Kidney epithelial cell (primary cell): ENCODE data around the gene SARS1. TPM values are rescaled to one million over a fixed set of nuclear protein-coding genes. Genes with fewer than 3 reads are reported as not detected.

Experiments
- DNase-seq: peaks from one replicate; pipeline ENCODE4 v3.0.0-alpha.2; 2010; ENCODE audit warnings: low read depth
- H3K27me3 ChIP-seq: 2 replicates; pipeline ENCODE4 v1.6.0; 2011; ENCODE audit warnings: low read length; ENCODE audit not compliant: control insufficient read depth, insufficient read depth
- H3K36me3 ChIP-seq: 2 replicates; pipeline ENCODE4 v1.5.1; 2011; ENCODE audit warnings: low read length; ENCODE audit not compliant: control insufficient read depth, insufficient read depth
- H3K4me3 ChIP-seq: 2 replicates; pipeline ENCODE4 v1.5.1; 2011; ENCODE audit warnings: low read depth, mild to moderate bottlenecking, control low read depth, low read length
- total RNA-seq: library from RNA; depleted of rRNA; stranded (reverse); fragments of >200 nt; gene quantifications from 2 replicates; pipeline ENCODE4 v1.2.3, GENCODE V29; 2015
- TF ChIP-seq, protein P1 (sequence below): IDR thresholded peaks from 2 replicates; pipeline ENCODE4 v1.5.1; 2011; ENCODE audit warnings: mild to moderate bottlenecking, moderate library complexity, low read length, control low read depth, inconsistent platforms; ENCODE audit not compliant: insufficient read depth, poor library complexity, severe bottlenecking

SARS1 gene
- total RNA-seq, 1 donor from 2014 or later = 411 TPM

DNA sequence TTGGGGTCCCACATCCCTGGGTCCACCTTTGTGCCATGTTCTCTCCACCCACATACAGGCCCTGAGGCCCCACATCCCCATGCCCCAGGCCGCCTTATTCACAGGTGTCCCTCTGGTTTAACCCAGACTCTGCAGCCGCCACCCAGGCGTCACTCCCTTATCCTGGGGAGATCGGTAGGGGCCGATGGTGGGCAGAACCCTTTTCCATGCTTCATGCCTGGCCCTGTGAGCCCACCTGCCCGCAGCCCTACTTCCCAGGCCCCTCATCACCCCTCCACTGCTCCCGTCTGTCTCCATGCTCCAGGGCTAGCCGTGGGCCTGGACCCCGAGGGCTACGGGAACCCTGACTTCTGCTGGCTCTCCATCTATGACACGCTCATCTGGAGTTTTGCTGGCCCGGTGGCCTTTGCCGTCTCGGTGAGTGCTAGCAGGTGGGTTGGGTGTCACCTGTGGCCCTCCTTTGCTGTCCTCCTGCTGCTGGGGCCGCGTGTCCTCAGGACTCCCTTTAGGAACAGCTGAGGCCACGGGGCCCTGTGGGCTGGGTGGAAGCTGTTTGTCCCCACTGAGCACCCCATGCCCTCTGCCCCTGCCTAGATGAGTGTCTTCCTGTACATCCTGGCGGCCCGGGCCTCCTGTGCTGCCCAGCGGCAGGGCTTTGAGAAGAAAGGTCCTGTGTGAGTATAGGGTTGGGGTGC, 57.1 kb downstream of the SARS1 start:
- DNase-seq = no peak
- TF ChIP-seq, protein P1, sequence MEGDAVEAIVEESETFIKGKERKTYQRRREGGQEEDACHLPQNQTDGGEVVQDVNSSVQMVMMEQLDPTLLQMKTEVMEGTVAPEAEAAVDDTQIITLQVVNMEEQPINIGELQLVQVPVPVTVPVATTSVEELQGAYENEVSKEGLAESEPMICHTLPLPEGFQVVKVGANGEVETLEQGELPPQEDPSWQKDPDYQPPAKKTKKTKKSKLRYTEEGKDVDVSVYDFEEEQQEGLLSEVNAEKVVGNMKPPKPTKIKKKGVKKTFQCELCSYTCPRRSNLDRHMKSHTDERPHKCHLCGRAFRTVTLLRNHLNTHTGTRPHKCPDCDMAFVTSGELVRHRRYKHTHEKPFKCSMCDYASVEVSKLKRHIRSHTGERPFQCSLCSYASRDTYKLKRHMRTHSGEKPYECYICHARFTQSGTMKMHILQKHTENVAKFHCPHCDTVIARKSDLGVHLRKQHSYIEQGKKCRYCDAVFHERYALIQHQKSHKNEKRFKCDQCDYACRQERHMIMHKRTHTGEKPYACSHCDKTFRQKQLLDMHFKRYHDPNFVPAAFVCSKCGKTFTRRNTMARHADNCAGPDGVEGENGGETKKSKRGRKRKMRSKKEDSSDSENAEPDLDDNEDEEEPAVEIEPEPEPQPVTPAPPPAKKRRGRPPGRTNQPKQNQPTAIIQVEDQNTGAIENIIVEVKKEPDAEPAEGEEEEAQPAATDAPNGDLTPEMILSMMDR = no peak
- H3K36me3 ChIP-seq = peaks cover 5% of the 10 kb centered on the region
- no peaks in the 10 kb centered on the region for H3K27me3 ChIP-seq
- H3K4me3 ChIP-seq = no peak overlapping the region

DNA sequence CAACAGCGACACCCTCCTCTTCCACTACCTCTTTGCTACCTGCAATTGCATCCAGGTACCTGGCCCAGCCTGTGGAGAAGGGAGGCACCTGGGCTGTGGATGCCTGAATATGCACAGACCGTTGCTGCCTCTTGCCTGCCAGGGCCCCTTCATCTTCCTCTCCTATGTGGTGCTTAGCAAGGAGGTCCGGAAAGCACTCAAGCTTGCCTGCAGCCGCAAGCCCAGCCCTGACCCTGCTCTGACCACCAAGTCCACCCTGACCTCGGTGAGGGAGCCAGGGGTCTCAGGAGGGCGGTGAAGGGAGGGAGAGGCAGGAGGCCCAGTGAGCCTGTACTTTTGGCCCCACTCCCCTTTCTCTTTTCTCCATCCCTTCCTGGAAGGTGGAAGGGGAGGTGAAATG, 57.7 kb downstream of the SARS1 start:
- DNase-seq = no peak
- Histone ChIP-seq H3K36me3 (peaks cover 5% of the 10 kb centered on the region), H3K27me3 (no peaks in the 10 kb centered on the region), H3K4me3 (no peak overlapping the region)
- TF ChIP-seq, protein P1 = no peak

DNA sequence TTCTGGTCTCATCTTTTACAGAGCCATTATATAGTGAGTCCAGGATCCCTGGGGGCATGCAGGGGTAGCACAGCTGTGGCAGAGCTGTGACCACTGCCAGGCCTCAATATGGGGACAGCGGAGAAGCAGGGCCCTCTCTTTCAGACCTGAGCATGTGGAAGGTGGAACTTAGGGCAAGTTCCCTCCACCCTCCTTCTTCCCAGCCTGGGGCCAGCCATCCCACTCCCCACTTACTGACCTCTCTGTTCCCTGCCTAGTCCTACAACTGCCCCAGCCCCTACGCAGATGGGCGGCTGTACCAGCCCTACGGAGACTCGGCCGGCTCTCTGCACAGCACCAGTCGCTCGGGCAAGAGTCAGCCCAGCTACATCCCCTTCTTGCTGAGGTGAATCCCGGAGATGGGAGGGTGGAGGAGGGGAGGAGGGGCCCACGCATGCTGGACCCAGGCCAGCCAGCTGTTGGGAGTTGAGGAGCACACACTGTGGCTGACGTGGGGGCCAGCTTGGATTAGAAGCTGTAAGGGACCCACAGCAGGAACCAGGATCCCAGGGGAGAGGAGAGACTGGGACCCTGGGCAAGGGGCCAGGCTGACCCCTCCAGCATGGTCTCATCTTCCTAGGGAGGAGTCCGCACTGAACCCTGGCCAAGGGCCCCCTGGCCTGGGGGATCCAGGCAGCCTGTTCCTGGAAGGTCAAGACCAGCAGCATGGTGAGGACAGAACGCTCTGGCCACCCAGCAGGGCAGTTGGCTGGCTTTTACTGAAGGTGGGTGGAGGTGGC, 58.5 kb downstream of the SARS1 start:
- no peak for DNase-seq
- TF ChIP-seq, protein P1 = no peak
- Histone ChIP-seq H3K36me3 (peaks cover 5% of the 10 kb centered on the region), H3K4me3 (no peak overlapping the region), H3K27me3 (no peaks in the 10 kb centered on the region)

DNA sequence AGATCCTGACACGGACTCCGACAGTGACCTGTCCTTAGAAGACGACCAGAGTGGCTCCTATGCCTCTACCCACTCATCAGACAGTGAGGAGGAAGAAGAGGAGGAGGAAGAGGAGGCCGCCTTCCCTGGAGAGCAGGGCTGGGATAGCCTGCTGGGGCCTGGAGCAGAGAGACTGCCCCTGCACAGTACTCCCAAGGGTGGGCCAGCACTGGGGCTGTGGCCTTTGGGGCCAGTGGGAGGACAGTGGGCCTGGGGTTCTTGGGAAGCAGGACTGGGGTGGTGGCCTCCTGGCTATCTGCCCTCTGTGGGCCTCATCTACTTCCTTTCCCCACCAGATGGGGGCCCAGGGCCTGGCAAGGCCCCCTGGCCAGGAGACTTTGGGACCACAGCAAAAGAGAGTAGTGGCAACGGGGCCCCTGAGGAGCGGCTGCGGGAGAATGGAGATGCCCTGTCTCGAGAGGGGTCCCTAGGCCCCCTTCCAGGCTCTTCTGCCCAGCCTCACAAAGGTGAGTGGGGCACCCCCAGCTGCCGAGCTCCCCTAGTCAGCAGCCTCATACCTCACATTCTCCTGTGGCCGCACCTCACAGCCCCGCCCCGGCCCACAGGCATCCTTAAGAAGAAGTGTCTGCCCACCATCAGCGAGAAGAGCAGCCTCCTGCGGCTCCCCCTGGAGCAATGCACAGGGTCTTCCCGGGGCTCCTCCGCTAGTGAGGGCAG, 59.3 kb downstream of the SARS1 start:
- TF ChIP-seq, protein P1 = no peak
- no peak for DNase-seq
- Histone ChIP-seq H3K4me3 (no peak overlapping the region), H3K27me3 (no peaks in the 10 kb centered on the region), H3K36me3 (peaks cover 5% of the 10 kb centered on the region)

DNA sequence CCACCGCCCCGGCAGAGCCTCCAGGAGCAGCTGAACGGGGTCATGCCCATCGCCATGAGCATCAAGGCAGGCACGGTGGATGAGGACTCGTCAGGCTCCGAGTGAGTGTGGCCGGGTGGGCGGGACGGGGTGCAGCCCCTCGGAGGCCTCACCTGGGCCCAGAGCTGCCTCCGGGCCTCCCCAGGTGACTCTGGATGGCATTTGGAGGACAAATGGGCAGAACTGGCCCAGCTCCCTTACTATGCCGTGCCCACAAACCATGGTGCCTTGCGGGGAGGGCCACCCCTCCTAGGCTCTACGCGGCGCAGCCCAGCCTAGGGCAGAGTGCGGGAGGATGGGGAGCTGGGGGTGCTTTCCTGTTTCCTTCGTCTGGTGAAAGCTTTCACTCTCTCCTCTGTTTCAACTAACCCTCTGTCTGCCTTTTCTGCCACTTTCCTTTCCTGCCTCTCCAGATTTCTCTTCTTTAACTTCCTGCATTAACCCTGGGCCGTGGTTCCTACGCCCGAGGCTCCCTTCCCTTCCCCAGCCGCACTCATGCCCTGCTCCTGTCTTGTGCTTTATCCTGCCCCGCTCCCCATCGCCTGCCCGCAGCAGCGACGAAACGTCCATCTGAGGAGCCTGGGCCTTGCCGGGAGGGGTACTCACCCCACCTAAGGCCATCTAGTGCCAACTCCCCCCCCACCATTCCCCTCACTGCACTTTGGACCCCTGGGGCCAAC, 60.0 kb downstream of the SARS1 start:
- Histone ChIP-seq H3K36me3 (peaks cover 5% of the 10 kb centered on the region), H3K4me3 (peak overlapping the region; percentile 4), H3K27me3 (no peaks in the 10 kb centered on the region)
- TF ChIP-seq, protein P1 = no peak
- no peak for DNase-seq
